Type B pancreatic cell (in vitro differentiated cells): ENCODE results near the gene THSD4. TPM values are rescaled to one million over a fixed set of nuclear protein-coding genes. Genes with fewer than 3 reads are reported as not detected.
A peak's percentile ranks its signal among the peaks of the same experiment; 100 is the strongest.

ENCODE experiments used
- DNase-seq: peaks from one replicate; pipeline ENCODE4 v3.0.0; 2021; ENCODE audit warnings: mixed read lengths; ENCODE audit not compliant: unreplicated experiment; ENCODE audit errors: extremely low spot score
- H3K27ac Mint-ChIP-seq: 2 replicates; pipeline ENCODE4 v1.8.0; 2021; ENCODE audit warnings: mild to moderate bottlenecking, mixed read lengths
- H3K27me3 Mint-ChIP-seq: 2 replicates; pipeline ENCODE4 v1.8.0; 2021; ENCODE audit warnings: mixed read lengths
- H3K36me3 Mint-ChIP-seq: 2 replicates; pipeline ENCODE4 v1.8.0; 2021; ENCODE audit warnings: mixed read lengths
- H3K4me1 Mint-ChIP-seq: one replicate; pipeline ENCODE4 v1.8.0; 2021; ENCODE audit warnings: mixed read lengths; ENCODE audit not compliant: unreplicated experiment
- H3K4me3 Mint-ChIP-seq: 2 replicates; pipeline ENCODE4 v1.8.0; 2021; ENCODE audit warnings: mild to moderate bottlenecking, mixed read lengths
- H3K9me3 Mint-ChIP-seq: 2 replicates; pipeline ENCODE4 v1.8.0; 2021; ENCODE audit warnings: mixed read lengths
- total RNA-seq: library from RNA; stranded (reverse); gene quantifications from 2 replicates; pipeline ENCODE4 v1.2.1, GENCODE V29; 2021; ENCODE audit warnings: low replicate concordance
- TF ChIP-seq, protein P1 (sequence below): fragments of 200-600 bp; sonication (generic); conservative IDR thresholded peaks from 2 replicates; pipeline ENCODE4 v1.5.0; 2021; ENCODE audit warnings: antibody characterized with exemption, mild to moderate bottlenecking

The THSD4 gene
- total RNA-seq, 1 donor from 2014 or later: 43.3 TPM

DNA sequence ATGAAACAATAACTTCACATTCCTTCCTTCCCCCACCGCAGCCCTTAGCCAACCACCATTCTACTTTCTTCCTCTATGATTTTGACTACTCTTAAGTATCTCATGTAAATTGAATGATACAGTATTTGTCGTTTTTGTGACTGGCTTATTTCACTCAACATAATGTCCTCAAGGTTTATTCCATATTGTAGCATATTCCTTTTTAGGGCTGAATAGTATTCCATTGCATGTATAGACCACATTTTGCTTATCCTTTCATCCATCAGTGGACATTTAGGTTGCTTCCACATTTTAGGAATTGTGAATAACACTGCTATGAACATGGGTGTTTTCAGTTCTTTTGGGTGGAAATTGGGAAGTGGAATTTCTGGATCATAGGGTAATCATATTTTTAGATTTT, 106.1 kb downstream of the THSD4 start:
- Mint-ChIP-seq H3K4me1 (peaks cover 37% of the 10 kb centered on the region), H3K36me3 (peaks cover 21% of the 10 kb centered on the region), H3K27me3 (no peaks in the 10 kb centered on the region), H3K27ac (no peak overlapping the region), H3K4me3 (no peak overlapping the region), H3K9me3 (peaks cover 16% of the 10 kb centered on the region)
- no peak for DNase-seq
- TF ChIP-seq, protein P1, sequence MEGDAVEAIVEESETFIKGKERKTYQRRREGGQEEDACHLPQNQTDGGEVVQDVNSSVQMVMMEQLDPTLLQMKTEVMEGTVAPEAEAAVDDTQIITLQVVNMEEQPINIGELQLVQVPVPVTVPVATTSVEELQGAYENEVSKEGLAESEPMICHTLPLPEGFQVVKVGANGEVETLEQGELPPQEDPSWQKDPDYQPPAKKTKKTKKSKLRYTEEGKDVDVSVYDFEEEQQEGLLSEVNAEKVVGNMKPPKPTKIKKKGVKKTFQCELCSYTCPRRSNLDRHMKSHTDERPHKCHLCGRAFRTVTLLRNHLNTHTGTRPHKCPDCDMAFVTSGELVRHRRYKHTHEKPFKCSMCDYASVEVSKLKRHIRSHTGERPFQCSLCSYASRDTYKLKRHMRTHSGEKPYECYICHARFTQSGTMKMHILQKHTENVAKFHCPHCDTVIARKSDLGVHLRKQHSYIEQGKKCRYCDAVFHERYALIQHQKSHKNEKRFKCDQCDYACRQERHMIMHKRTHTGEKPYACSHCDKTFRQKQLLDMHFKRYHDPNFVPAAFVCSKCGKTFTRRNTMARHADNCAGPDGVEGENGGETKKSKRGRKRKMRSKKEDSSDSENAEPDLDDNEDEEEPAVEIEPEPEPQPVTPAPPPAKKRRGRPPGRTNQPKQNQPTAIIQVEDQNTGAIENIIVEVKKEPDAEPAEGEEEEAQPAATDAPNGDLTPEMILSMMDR: no peak

DNA sequence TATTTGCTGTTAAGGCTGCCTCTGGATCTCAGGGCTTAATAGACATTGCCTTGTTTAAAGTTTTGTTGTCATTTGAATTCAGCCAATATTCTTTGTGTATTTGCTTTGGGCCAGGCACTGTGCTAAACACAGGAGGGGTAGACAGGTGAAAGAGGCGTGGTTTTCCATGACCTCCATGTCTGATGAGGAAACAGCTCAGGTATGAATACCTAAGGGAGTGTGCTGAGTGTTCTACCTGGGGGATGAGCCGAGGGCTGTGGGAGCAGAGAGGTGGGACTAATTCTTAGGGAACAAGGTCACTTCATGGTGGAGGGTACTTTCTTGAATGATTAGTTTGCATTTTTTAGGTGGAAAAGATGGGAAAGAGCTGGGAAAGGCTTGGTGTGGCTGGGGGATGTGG, 108.2 kb downstream of the THSD4 start:
- Mint-ChIP-seq H3K4me3 (peak overlapping the region; percentile 49), H3K36me3 (peaks cover 17% of the 10 kb centered on the region), H3K9me3 (peaks cover 16% of the 10 kb centered on the region), H3K27me3 (no peaks in the 10 kb centered on the region), H3K27ac (peak overlapping the region; percentile 93), H3K4me1 (peaks cover 50% of the 10 kb centered on the region)
- TF ChIP-seq, protein P1: no peak
- DNase-seq: no peak

DNA sequence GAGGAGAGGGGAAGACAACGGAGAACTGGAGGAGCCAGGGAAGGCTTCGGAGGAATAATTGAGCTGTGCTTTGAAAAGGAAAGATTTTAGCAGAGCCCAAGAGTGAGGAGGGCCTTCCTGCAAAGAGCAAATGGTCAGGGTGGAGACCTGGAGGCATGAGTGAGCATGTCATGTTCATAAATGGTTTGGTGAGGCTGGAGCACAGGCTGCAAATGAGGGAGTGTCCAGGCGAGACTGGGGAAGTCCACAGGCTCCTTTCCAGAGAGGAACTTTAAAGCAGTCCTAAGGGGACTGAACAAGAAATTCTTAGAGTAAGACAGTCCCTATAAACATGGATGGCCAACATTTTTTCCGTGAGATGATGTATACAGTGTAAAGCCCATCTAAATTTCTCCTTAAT, 108.8 kb downstream of the THSD4 start:
- no peak overlapping the region for H3K4me3 Mint-ChIP-seq
- peaks cover 14% of the 10 kb centered on the region for H3K36me3 Mint-ChIP-seq
- no peaks in the 10 kb centered on the region for H3K27me3 Mint-ChIP-seq
- H3K9me3 Mint-ChIP-seq: peaks cover 16% of the 10 kb centered on the region
- peaks cover 52% of the 10 kb centered on the region for H3K4me1 Mint-ChIP-seq
- TF ChIP-seq, protein P1: no peak
- peak overlapping the region; percentile 93 for H3K27ac Mint-ChIP-seq
- DNase-seq: no peak

DNA sequence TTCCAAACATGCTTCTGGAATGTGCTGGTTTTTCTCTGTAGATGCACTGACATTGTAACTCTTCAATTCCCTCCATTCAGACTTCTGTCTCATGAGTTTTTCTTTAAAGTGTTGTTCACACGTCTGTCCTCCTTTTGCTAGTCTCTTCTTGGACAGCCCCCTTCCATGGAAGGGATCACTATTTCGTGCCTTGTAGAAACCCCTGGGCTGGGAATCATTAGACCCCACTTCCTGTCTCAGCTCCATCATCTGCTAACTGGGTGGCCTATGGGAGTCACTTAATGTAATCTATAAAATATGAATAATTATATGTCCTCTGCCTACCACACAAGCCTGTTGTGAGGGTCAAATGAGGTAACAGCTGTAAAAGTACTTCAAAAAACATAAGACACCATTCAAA, 110.6 kb downstream of the THSD4 start:
- no peaks in the 10 kb centered on the region for H3K27me3 Mint-ChIP-seq
- H3K27ac Mint-ChIP-seq: peak overlapping the region; percentile 48
- H3K4me1 Mint-ChIP-seq: peaks cover 48% of the 10 kb centered on the region

DNA sequence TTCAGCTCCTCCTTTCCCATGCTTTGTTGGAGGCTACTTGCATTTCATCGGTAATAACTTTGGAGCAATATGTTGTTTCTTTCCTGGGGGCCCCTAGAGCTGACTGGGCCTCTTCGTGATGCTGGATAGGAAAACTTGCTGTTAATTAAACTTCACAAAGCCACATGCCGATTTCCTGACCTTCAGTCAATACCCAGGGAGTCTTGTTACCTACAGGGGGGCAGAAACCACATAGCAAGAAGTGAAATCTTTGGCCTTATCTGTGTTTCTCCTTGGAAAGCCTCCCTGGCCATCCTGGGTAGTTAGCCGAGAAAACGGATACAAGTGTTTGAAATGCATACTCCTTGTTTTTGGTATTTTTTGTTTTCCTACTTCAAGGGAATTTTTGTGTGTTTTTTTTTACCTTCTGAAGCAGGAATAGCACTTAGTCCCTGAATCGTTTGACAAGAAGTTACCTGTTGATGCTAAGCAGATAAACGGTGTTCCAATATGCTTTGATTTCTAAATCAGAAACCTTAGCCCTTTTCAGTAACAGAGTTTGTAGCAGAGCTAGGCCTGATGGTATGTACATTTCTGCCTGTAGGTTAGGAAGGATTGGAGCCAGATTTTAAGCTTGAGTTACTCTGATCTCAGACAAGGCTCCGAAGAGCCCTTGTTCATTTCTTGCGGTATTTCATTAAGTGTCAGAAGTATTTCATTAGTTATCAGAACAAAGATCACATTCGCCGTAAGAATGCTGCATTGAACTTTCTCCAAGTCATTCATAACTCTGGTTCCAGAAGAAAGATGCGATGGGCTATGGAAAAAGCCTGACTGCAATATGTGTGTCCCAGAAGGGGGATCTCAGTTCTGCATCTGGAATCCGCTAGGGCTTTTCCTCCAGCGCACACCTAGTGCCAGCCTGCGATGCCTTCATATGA, 111.5 kb downstream of the THSD4 start:
- peak overlapping the region; percentile 22 for H3K4me3 Mint-ChIP-seq
- no peak for DNase-seq
- peaks cover 54% of the 10 kb centered on the region for H3K4me1 Mint-ChIP-seq
- H3K27ac Mint-ChIP-seq: peak overlapping the region; percentile 48
- TF ChIP-seq, protein P1: no peak
- no peaks in the 10 kb centered on the region for H3K27me3 Mint-ChIP-seq
- peaks cover 9% of the 10 kb centered on the region for H3K36me3 Mint-ChIP-seq
- H3K9me3 Mint-ChIP-seq: peaks cover 11% of the 10 kb centered on the region

More for the DNA sequence above, 110.6 kb downstream of the THSD4 start:
- Mint-ChIP-seq H3K36me3 (peaks cover 14% of the 10 kb centered on the region), H3K4me3 (peak overlapping the region; percentile 15), H3K9me3 (peaks cover 16% of the 10 kb centered on the region)
- DNase-seq: no peak
- TF ChIP-seq, protein P1: no peak
